ENCODE measurements around the gene ZNF423.

GRCh38 chr16:49867796-49868668 lies 12.1 kb upstream of the ZNF423 start:
- no peak for TF ChIP-seq ZNF691 (CRISPR knock-in tag; IDR thresholded peaks at IDR 0.05; ENCODE audit: borderline replicate concordance, low read depth)
- no peak for TF ChIP-seq CTCF (CRISPR knock-in tag; IDR thresholded peaks at IDR 0.05)
- no peak for TF ChIP-seq SP1 (IDR thresholded peaks at IDR 0.05)
- TF ChIP-seq SP1 (CRISPR knock-in tag; IDR thresholded peaks at IDR 0.05) = no peak
- TF ChIP-seq TAF15 (IDR thresholded peaks at IDR 0.05; ENCODE audit: low read depth, low read length, poor library complexity, severe bottlenecking) = no peak
- TF ChIP-seq ASH2L (IDR thresholded peaks at IDR 0.05; ENCODE audit: insufficient read length, low read depth, low read length) = no peak
- no peak for TF ChIP-seq DRAP1 (CRISPR knock-in tag; IDR thresholded peaks at IDR 0.05)
- TF ChIP-seq SMC3 (IDR thresholded peaks at IDR 0.05; ENCODE audit: low read length) = no peak
- TF ChIP-seq ARNTL (CRISPR knock-in tag; IDR thresholded peaks at IDR 0.05) = no peak
- TF ChIP-seq CREB1 (IDR thresholded peaks at IDR 0.05) = no peak
- TF ChIP-seq CREB1 (CRISPR knock-in tag; IDR thresholded peaks at IDR 0.05) = no peak

Data from HepG2 (cell line).